ENCODE measurements around the gene CCNQ.

CCNQ gene

GRCh38 chrX:153554519-153555167, 44.3 kb downstream of the CCNQ start:
- TF ChIP-seq RARB (CRISPR knock-in tag; IDR thresholded peaks at IDR 0.05) = no peak
- no peak for TF ChIP-seq ZNF565 (CRISPR knock-in tag; conservative IDR thresholded peaks at IDR 0.05; ENCODE audit: low read depth)
- TF ChIP-seq PPARA (CRISPR knock-in tag; IDR thresholded peaks at IDR 0.05; ENCODE audit: borderline replicate concordance) = no peak
- no peak for TF ChIP-seq TCF4 (CRISPR knock-in tag; IDR thresholded peaks at IDR 0.05; ENCODE audit: borderline replicate concordance)
- TF ChIP-seq ZNF70 (CRISPR knock-in tag; IDR thresholded peaks at IDR 0.05) = no peak
- no peak for TF ChIP-seq TOX (CRISPR knock-in tag; IDR thresholded peaks at IDR 0.05; ENCODE audit: borderline replicate concordance)
- TF ChIP-seq ISL1 (CRISPR knock-in tag; IDR thresholded peaks at IDR 0.05) = no peak
- no peak for TF ChIP-seq SNAI2 (CRISPR knock-in tag; IDR thresholded peaks at IDR 0.05)
- no peak for TF ChIP-seq TSHZ2 (CRISPR knock-in tag; IDR thresholded peaks at IDR 0.05)
- TF ChIP-seq ZFP3 (CRISPR knock-in tag; IDR thresholded peaks at IDR 0.05) = no peak
- no peak for TF ChIP-seq PATZ1 (CRISPR knock-in tag; IDR thresholded peaks at IDR 0.05; ENCODE audit: borderline replicate concordance)
- no peak for TF ChIP-seq POU6F1 (CRISPR knock-in tag; IDR thresholded peaks at IDR 0.05; ENCODE audit: borderline replicate concordance, low read depth)
- TF ChIP-seq ZC3H10 (CRISPR knock-in tag; IDR thresholded peaks at IDR 0.05) = no peak
- TF ChIP-seq ARNTL (CRISPR knock-in tag; IDR thresholded peaks at IDR 0.05; ENCODE audit: borderline replicate concordance, low read depth) = no peak
- TF ChIP-seq BACH2 (CRISPR knock-in tag; IDR thresholded peaks at IDR 0.05; ENCODE audit: borderline replicate concordance) = no peak
- TF ChIP-seq CSRNP3 (CRISPR knock-in tag; IDR thresholded peaks at IDR 0.05) = no peak
- no peak for TF ChIP-seq CSDC2 (CRISPR knock-in tag; IDR thresholded peaks at IDR 0.05)
- TF ChIP-seq GLIS3 (CRISPR knock-in tag; IDR thresholded peaks at IDR 0.05) = no peak
- peak; percentile 93 for ATAC-seq

GRCh38 chrX:153551135-153551534, 47.8 kb downstream of the CCNQ start:
- no peak for ATAC-seq
- TF ChIP-seq PATZ1 (CRISPR knock-in tag; IDR thresholded peaks at IDR 0.05; ENCODE audit: borderline replicate concordance) (no peak), PPARA (CRISPR knock-in tag; IDR thresholded peaks at IDR 0.05; ENCODE audit: borderline replicate concordance) (no peak), CSRNP3 (CRISPR knock-in tag; IDR thresholded peaks at IDR 0.05) (no peak), BACH2 (CRISPR knock-in tag; IDR thresholded peaks at IDR 0.05; ENCODE audit: borderline replicate concordance) (no peak), TCF4 (CRISPR knock-in tag; IDR thresholded peaks at IDR 0.05; ENCODE audit: borderline replicate concordance) (no peak), ARNTL (CRISPR knock-in tag; IDR thresholded peaks at IDR 0.05; ENCODE audit: borderline replicate concordance, low read depth) (no peak), GLIS3 (CRISPR knock-in tag; IDR thresholded peaks at IDR 0.05) (no peak), TSHZ2 (CRISPR knock-in tag; IDR thresholded peaks at IDR 0.05) (no peak), TOX (CRISPR knock-in tag; IDR thresholded peaks at IDR 0.05; ENCODE audit: borderline replicate concordance) (no peak)
